ENCODE results near the gene CCDC89.
A peak's percentile ranks its signal among the peaks of the same experiment; 100 is the strongest.

CCDC89 gene

DNA sequence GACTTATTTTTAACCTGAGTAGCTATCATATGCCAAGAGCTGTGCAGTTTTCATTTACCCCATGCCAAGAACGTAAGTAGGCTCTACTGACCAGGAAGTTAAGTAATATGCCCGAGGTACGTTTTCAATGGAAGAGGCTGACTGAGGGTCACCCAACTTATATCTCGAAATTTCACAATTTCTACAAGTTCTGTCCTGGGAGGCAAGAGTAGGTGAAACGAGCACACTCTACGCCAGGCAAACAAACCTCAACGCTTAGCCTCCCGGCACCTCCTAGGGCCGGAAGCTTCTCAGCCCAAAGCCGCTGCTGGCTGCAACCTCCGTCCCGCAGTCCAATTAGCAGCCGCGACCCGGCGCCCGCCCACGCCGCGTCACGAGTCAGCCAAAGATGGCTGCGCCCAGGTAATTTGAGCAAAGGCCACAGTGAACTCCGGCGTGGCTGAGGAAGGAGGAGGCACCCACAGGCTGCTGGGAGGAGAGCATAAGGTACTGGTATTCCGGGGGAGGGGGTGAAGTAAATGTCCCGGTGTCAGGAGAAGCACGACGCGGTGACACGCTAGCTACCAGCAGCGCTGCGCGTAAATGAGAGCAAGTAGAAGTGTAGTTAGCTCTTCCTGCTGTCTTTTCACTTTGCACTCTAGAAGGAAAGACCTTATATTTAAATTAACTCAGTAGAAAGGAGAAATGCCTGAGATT is 38.2 kb downstream of the CCDC89 start, which contains the start of gene TMEM126A:
TMEM126A (plus strand) TSS at position 364 of the 696 bp plus-strand sequence. CDS start 2,289 bp downstream, outside the sequence.
- DNase-seq, result peak; percentile 83

DNA sequence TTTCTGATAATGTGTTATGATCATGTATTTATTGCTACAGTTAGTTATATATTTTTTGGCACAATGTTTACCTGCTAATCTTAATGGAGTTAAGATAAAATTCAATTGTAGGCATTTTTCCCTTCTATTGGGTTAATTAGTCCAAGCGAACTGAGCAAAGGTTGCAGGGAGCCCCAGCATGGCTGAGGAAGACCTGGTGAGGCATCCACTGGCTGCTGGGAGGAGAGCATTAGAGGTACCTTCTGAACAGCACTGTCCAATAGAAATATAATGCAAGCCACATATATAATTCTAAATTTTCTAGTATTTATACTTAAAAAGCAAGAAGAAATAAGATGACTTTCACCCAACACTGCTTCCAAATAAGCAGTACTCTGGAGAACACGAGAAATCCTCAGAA is 38.9 kb downstream of the CCDC89 start:
- DNase-seq, result no peak

DNA sequence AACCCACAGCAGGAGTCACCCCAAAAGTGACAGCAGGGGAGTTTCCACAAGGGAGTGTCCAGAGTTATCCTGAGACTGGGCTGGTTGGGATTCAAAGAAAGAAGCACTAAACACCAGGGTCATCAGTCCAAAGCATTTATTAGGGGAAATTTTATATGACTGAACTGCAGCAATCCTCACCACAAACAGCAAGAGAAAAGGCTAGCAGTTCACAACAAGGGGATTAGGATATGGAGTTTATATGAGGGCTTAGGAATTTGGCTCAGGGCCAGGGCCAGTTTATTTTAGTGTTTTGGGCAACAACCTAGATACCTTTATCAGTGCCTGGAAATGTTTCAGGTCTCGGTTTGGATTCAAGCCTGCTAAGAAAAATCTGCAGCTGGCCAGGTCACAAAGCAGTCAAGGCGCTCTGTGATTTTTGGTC is 42.8 kb downstream of the CCDC89 start:
- no peak for DNase-seq

DNA sequence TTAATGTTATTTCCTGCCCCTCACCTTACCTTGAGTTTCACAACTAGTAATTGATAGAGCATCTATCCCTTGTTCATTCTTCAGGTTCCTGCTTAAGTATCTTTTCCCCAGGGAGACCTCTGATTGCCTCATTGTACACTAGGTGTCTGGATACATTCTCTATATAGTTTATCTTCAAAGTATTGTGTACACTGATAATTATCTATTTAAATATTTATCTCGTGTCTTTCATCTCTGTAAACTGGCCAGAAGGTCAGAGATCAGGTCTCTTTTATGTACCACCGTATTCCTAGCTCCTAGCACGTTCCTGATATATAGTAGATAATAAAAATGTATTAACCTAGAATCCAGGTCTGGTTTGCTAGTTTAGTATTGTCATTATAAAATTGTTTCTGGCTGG is 51.2 kb downstream of the CCDC89 start:
- no peak for DNase-seq

Measured in COR-L47 (cell line).